NCI-H2107 treated with DMSO at 0.1 percent for 48 hours (cell line): ENCODE results near the gene UBA5.
A peak's percentile ranks its signal among the peaks of the same experiment; 100 is the strongest.

Experiments used
- DNase-seq: peaks from one replicate; lab custom pipeline; 2025; ENCODE audit not compliant: unreplicated experiment; lab: John Stamatoyannopoulos, UW

UBA5 gene

DNA sequence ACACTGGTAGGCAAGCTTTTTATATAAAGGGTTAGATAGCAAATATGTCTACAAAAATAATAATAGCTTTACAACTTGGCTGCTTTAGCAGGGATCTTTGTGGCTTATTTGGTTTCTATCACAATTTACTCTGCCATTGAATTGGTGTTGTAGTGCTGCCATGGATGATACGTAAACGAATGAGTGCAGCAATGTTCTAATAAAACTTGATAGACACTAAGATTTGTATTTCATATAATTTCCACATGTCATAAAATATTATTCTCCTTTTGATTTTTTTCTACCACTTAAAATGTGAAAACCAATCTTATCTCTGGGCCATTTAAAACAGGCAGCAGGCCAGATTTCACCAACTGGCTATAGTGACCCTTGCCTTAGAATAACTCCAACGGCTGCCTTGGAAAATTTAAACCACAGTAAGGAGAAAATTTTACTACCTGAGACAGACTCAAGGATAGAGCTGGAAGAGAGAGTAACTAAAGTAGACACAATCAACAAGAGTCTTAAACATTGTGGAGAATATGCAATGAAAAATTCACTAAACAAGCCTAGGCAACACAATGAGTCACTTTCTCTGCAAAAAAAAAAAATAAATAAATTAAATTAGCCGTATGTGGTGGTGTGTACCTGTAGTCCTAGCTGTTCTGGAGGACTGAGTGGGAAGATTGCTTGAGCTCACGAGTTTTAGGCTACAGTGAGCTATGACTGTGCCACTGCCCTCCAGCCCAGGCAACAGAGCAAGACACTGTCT is 54.0 kb downstream of the UBA5 start:
- no peak for DNase-seq

DNA sequence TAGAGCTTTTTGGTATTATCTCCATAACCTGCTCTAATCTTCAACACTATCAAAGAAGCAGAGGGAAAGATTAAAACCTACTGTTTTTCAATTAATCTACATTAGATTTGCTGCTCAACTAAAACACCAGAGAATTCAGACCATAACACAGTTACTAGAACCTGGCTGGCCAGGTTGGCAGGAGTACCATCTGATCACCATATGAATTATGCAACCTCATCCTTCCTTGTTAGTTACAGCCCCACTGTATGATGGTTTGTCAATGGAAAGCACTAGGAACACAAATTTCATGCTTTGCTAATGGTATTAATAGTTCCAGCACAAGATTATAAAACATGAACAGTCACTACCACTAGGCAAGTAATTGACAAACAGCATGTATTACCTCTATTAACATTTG is 56.2 kb downstream of the UBA5 start:
- DNase-seq: no peak

DNA sequence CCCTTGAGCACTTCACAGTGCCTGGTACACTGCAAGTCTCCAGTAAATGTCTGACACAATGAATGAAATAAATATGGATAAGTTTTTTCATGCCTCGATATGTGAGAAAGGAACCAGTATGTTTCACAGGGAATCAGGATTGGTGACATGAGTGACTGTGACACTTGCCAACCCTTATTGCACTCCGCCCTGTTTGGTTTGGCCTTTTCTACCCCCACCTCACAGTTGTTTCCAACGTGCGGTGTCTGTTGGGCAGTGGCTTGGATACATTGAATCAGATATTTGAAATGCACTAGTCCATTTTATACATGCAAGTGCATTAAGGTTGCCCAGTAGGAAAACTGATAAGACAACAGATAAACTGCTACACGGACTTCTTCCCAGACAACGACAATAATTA is 60.1 kb downstream of the UBA5 start:
- DNase-seq: no peak

DNA sequence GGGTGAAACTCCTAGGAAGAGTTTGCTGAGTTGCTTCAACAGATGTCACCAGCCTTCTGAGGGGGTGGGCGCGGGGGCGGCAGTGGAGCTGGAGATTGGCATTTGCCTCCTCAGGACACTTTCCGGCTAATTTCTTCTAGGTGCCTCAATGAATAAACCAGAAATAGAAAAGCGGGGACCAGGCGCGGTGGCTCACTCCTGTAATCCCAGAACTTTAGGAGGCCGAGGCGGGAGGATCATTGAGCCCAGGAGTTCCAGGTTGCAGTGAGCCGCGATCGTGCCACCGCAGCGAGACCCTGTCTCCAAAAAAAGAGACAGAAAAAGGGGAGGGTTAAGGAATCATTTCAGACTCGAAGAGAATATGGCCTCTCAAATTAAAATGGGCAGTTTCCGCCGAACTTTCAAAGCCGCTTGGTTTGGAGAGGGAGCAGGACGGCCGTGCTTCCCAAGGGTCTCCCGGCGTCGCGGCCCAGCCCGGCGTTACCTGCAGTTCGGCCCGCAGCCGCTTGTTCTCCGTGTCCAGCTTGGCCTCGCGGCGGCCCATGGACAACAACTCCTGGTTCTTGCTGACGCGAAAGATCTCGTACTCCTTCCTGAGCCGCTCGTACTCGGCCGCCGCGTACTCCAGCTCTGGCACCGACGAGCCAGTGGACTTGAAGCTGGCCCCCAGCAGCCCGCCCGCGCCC is 61.5 kb downstream of the UBA5 start:
- DNase-seq: peak; percentile 26

DNA sequence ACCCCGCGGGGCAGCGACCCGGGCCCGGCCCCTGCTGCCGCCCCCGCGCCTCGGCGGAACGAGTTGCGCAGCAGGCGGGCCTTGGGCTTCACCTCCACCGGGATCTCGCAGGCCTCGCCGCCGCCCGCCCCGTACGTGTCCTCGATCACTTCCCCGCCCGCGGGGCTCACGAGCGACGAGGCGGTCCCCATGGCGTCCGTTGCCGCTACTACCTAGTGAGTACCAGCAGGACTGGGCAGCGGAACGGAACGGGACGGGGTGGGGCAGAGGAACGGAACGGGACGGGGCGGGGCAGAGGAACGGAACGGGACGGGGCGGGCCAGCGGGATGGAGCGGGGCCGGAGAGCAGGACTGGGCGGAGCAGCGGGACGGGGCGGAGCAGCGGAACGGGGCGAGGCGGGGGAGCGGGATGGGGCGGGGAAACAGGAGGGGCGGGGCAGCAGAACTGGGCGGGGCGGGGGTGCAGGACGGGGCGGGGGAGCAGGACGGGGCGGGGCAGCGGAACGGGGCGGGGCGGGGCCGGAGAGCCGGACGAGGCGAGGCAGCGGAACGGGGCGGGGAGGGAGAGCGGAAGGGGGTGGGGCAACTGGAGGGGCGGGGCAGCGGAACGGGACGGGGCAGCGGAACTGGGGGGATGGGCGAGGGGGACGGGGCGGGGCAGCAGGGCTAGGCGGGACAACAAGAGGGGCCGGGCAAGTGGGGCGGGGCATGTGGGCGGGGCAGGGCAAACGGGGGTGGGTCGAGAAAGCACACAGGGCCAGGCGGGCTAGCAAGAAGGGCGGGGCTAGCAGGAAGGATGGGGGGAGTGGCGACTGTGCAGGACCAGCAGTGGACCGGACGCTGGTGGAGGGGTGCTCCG is 62.3 kb downstream of the UBA5 start, which contains the start of gene NPHP3:
Gene NPHP3 (minus strand): TSS at position 245 of the 859 bp plus-strand sequence. CDS start 54 bp downstream, at position 191.
- peak; percentile 87 for DNase-seq

DNA sequence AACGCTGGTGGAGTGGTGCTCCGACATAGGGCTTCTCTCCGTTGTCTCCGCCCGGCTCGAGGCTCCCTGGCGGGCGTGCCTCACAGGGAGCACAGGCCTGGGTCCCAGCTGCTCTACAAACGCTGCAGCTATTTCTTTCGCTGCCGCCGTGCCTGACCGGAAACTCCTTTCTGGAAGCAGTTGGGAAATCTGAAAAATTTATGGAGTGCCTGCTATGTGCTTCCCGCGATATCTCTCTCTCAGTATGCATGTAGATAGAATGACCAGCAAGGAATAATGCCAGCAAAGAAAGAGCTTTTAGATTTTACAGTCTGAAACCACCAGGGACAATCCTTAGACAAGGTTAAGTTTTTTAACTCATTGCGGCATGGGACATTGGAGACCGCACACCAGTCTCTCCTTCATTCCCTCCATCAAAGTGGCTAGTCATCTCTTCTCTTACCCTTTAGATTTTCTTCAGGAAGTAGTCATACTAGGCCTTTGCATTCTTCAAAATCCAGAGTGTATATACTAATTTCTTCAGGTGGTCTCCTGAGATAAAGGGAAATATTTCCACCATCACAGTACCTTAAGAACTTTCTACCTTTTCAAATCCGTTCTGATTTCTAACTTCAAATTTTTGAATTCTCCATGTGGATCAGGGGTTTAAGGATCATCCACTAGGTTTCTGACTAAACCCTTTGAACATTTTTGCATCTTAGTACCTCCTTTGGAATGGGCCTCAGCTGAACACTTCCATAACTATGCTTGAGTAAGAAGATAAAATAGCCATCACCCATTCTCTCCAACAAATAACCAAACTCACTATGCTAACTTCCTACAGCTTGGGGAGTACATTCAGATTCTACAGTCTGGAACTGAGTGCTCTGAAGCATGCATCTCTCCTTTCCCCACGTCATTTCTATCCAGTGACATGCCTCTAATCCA is 63.2 kb downstream of the UBA5 start:
- peak; percentile 41 for DNase-seq

DNA sequence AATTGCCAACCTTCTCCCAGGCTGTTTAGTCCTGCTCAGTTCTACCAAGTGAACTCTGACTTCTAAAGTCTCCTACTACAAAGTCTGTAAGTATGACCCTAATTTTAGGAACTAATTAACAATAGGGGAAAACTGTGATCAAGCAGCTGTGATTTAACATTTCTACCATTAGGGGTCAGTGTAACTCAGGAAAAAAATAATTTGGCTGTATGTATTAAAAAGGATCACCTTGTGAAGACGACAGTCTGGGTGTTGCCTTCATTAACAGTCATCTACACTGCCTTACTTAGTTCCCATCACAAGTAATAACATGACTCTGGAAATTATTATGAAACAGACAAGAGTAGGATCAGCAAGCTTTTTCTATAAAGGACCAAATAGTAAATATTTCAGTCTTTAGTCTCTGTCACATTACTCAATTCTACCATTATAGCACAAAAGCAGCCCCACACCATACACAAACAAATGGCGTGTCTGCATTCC is 66.3 kb downstream of the UBA5 start:
- DNase-seq: peak; percentile 75
